SKM-1 treated with dmso at 0.1 percent for 144 hours (cell line): ENCODE results near the gene RDH11.
A peak's percentile ranks its signal among the peaks of the same experiment; 100 is the strongest.
"Not testable (repeated sequence)": the region's sequence is repeated elsewhere in the genome, so short reads cannot be mapped to it uniquely, and the experiment has no call there.

ENCODE experiments used
- DNase-seq: peaks from one replicate; lab custom pipeline; 2025; ENCODE audit not compliant: unreplicated experiment; lab: John Stamatoyannopoulos, UW

The RDH11 gene

DNA sequence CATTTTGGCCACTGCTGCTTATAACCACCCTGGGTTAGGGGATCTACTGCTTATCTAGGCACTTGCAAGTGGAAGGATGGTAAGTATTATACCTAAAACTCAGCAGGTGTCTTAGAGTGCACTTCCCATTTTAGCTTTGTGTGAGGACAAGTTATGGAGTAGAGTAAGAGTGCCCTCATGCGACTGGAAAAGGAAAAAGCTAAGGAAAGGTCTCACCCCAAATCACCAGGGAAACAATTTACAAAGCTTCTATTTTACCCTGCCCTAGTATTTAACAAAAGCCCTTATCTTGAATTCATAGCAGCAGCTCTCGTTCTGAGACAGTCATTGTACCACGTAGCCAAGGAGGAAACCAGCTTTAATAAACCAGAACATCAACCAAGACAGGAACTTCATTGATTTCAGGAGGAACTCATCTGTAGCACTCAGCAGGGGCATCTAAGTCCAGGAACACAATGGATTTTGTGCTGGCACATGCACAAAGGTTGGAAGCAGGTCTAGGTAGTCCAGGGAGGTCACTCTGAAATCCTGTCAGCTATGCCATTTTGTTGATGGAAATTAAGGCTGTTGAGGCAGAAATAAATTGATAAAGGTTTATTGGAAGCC lies 9.0 kb upstream of the RDH11 start:
- DNase-seq = peak; percentile 54

DNA sequence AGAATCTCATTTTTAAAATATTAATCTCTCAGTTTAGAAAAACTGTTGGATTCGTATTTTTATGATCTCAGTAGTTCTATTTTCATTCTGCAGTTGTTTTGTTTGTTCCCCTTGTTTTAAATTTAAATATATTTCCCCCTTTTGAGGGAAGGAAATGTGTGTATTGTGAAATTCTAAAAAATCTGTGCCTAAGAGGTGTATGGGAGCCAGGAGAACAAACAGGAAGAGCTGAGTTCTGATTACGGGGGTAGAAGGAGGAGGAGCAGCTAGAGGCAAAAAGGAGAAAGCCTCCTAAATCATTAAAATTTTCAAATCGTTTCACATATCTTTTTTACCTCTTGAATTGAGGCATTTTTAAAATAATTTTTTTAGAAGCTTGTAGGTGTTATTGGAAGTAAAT lies 8.4 kb upstream of the RDH11 start:
- DNase-seq = no peak

DNA sequence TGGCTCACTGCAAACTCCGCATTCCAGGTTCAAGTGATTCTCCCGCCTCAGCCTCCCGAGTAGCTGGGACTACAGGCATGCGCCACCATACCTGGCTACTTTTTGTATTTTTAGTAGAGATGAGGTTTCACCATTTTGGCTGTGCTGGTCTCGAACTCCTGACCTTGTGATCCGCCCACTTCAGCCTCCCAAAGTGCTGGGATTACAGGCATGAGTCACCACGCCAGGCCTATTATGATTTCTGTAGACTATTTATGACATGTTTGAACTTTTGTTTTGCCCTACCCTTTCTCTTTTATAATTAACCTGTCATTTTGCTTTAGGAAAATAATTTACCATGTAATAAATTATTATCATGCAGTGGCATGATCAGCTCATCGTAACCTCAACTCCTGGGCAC lies 5.9 kb upstream of the RDH11 start, which contains the start of gene RDH12:
Gene RDH12 (plus strand): TSS at position 395 of the 400 bp plus-strand sequence. CDS start 20,757 bp downstream, outside the sequence.
- not testable (repeated sequence) for DNase-seq

DNA sequence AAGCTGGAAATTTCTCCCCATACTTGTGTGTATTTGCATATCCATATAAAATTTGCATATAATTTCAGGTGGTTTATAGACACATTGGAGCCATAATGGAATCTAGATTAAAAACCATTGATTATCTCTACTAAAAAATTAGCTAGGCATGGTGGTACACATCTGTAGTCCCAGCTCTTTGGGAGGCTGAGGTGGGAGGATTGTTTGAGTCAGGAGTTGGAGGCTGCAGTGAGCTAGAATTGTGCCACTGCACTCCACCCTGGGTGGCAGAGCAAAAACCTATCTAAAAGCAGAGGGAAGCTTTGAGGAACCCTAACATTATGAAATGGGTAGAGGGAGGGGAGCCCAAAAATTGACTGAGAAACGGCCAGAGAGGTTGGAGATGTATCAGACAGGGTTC lies 2.6 kb upstream of the RDH11 start:
- DNase-seq = no peak

DNA sequence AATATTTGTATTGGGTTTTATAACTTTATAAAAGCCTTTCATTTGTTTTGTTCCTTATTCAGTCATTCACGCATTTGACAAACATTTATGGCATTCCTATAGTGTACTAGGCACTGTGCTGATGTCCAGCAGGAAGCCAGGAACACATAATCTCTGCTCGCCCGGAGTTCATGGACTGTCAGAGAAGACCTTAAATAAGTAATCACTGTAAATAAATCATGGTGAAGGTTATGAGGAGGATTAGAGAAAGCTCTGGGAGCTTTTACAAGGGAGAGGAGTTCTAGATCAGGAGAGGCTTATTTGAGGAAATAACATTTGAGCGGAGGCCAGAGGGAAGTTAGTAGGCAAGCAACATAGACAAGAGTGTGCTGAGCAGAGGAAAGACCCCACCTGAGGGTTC lies 1.4 kb upstream of the RDH11 start:
- no peak for DNase-seq

DNA sequence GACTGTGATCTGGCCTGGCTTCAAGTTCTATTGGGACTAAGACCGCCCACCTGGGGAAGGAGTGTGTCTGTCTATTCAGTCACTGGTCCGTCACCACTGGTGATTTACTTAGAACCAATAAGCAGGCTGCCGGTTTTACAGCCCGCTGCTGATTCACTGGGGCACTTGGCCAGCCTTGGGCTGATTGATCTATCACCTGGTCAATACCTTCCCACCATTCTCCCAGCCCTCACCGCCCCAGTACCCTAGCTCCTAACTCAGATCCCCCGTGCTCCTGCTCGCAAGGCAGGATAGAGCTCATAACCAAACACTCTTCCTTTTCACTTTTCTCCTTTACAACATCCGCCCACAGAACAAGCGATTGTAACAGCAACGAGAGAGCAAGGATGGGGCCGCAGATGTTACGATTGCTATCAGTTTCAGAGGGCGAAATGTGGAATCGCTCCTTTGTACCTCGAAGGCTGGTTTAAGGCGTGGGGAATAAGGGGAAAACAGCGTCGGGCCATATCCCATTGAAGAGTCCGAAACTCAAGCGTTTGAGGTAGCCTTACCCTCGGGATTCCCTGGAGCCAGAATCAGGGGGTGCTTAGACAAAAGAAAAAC lies 672 bp downstream of the RDH11 start:
- no peak for DNase-seq

DNA sequence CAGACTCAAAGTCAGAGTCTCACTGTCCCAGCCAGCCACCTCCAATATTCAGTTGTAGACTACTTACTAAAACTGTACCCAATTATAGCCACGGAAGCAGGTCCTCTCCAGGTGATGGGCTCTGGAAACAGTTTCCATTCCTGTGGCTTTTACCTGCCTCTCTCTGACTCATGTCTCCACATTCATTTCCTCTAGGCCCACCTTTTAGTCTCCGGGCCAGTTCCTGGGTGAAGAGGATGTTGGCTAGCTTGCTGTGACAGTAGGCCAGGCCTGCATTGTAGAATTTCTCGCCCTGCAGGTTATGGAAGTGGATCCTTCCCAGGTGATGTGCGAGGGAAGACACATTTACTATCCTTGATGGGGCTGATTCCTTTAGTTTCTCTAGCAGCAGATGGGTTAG lies 5.6 kb downstream of the RDH11 start:
- DNase-seq = no peak

DNA sequence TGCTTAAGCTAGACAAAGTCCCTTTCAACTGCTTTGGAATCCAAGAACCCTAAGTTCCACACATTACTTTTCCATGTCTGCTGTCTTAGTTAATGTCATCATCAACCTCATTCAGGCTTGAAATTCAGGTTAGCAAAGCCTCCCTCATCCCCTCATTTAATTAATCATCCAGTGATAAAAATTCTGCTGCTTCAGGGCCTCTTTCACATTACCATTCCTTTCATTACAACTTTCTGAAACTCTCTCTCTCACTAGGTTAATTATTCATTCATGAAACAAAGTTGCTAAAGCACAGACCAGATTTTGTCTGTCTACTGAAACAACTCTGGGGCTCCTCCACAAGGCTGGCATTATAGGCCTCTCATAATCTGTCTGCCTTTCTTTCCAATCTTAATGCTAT lies 11.7 kb downstream of the RDH11 start:
- DNase-seq = no peak

DNA sequence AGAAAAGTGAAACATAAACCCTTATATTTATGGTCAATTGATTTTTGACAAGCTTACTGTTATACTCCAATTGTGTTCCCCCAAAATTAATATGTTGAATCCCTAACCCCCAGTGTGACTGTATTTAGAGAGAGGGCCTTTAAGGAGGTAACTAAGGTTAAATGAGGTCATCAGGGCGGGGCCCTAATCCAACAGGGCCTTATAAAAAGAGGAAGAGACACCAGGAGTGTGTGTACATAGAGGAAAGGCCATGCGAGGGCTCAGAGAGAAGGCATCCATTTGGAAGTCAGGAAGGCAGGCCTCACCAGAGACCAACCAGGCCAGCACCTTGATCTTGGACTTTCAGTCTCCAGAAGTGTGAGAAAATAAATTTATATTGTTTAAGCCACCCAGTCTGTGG lies 14.6 kb downstream of the RDH11 start:
- DNase-seq = peak; percentile 47

DNA sequence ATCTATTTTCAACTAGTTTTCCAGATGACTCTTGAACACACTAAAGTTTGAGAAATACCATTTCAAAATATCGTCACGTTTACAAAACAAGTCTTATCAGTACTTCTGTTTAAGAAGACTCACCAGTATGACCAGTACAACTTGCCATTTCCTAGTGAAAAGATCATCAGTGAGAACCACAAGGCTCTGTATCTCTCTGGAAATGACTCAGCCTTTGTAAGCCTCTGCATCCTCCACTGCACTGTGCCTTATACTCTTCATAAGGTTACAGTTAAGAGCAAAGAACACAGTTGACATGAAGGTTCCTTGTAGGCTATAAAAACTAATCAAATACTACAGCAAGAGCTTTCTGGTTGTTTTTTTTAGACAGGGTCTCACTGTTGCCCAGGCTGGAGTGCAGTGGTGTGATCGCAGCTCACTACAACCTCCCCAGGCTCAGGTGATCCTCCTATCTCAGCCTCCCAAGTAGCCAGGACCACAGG lies 15.4 kb downstream of the RDH11 start:
- DNase-seq = peak; percentile 42

DNA sequence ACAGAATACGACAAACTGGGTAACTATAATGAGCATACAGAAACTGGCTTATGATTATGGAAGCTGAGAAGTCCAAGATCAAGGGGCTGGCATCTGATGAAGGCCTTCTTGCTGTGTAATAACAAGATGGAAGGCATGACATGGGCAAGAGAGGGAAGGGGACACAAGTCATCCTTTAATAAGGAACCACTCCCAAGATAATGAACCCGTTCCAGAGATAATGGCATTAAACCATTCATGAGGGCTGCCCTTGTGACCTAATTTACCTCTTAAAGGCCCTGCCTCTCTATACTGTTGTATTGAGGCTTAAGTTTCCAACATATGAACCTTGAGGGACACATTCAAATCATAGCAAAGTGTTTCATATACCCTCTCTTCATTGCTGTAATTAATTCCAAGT lies 16.6 kb downstream of the RDH11 start:
- DNase-seq = no peak

DNA sequence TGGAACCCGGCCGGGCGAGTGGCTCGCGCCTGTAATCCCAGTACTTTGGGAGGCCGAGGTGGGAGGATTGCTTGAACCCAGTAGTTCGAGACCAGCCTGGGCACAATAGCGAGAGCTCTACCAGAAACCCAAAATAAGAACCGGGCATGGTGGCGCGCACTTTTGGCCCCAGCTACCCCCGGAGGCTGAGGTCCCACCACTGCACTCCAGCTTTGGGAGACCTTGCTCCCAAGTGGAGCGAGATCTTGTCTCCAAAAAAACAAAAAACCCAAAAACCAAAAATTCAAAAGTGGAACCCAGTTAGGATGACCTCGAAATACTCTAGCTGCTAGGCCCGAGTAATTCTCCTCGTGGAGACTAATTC lies 20.4 kb downstream of the RDH11 start:
- no peak for DNase-seq

DNA sequence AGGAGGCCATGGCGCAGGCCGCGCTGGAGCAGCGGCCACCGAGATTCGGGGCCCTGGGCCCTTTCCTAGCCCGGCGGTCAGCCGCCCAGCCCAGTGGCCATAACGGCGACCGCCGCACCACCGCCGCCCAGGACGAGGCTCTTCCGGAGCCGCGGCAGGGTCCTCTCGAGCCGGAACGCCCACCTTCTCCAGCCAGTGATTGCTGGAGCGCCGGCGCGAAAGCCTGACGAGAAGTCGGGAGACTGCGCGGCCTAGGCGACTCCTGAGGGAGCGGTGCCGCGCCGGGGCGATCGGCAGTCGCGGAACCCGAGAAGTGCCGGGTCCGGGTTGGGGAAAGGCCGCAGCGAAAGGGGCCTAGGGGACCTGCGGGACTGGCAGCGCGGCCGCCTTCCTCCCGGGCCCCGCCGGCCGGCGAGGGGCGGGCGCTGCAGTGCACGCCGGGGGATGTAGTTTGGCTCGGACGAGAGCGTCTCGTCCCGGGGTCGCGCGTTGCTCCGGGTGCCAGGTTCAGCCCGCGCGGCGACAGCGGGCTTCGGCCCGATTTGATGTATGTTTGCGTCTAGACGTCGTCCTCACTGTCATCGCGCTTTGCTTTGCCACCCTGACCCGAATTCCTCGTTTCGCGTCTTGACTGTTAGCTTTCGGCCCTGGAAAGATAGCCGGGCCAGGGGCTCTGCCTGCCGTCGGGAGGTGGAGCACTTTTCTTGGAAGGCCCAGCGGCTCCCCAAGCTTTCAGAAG lies 20.9 kb downstream of the RDH11 start, which contains the start of gene VTI1B:
Gene VTI1B (minus strand): TSS at position 153 of the 739 bp plus-strand sequence. CDS start 143 bp downstream, at position 10.
- peak; percentile 47 for DNase-seq

DNA sequence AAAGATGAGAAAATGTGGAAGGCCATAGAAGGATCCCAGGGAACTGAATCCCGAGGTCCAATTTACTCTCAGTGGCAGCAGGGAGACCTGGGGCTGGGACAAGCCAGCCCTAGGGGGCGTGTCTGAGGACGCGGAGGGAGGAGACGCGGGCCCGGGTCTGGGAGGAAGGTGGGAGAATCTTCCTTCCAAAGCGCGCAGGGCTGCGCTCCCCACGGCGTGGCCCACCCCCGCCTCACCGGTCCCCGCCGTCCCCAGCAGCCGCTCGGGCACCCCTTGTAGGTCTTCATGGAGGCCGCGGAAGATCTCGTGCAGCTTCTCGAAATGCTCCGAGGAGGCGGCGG lies 21.5 kb downstream of the RDH11 start:
- no peak for DNase-seq

DNA sequence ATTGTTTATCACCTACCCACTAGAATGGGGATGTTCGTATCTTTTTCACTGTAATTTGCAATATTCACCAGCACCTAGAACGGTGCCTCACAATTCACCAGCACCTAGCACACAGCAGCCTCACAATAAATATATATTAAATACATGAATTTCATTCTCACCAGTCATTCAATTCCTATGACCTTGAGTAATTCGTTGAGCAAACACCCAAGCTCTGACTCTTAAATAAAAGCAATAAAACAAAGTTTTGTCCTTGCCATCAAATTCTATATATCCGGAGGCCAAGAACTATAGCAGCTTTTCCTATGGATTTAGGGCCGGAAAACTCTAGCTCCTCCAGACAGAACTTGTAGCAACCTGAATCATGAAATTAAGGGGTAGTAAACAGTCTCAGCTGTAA lies 22.1 kb downstream of the RDH11 start:
- no peak for DNase-seq

DNA sequence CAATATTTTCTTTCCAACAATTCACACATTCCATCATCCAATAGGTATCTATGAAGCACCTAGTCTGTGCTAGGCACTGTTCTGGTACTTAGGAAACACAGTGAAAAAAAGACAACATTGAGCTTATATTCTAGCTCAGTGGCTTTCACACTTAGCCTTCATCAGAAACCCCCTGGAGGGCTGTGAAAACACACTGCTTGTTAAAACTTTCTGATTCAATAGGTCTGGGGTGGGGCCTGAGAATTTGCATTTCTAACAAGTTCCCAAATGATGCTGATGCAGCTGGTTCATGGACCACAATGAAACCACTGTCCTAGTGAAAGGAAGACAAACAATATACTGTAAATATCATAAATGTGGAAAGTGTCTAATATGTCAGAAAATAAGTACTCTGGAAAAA lies 27.0 kb downstream of the RDH11 start:
- no peak for DNase-seq

DNA sequence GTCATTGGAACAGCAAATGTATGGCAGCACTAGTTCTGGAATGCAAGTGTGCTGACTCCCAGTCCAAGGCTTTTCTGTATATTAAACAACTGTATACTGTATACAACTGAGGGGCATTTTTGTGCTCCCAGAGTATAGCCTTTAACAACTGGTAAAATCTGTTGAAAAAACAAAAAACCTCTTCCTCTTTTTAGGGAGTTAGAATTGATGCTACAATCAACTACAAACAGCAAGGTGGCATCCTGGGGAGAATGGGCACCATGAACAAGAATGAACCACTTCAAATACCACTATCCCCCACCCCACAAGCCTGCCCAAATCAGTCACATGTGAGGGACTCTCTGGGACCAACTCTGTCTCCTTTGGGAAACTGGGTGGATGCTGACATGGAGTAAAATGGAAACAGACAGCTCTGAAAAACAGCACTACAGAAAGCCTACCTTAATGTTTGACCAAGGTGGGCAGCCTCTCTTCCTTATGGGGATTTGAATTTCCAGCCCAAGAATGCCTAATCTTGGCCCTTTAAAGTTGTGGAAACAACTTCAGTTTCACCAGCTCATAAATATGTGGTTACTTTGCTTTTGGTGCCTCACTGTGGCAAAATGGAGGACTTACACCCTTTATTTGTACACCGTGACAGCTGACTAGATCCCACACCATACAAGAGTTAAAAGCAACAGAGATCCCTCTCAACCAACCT lies 28.7 kb downstream of the RDH11 start:
- DNase-seq = no peak

DNA sequence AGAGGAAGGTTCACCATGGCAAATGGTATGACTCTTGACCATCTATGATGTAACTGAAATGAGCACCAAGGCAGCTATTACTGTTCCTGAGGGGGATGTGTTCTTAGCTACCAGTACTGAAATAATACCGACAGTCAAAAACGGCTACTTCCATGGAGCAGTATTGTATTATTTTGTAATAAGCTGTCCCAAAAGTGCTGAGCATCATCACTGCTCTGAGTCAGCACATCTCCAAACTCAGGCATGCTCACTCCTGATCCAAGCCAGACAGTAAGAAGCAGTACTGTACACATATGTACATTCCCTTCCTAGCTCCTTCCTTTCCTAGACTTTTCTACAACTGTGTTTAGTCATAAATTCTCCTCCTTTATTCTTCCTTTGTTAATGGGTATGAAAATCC lies 29.7 kb downstream of the RDH11 start:
- no peak for DNase-seq

DNA sequence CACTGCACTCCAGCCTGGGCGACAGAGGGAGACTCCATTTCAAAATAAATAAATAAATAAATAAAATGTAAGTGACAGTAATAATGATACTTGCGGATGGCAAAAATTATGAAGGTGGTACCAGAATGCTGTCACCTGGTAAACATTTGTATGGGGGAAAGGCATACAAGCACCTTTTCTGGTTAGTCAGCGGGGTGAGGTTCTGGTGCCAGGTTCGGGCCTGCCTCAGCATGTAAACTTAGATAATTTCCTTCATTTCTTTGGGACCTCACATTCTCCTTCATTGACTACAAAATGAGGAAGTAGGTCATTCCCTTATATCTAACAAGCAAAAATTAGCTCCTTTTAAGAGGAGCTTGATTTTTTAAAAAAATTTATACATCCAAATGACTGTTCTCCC lies 31.9 kb downstream of the RDH11 start:
- no peak for DNase-seq

DNA sequence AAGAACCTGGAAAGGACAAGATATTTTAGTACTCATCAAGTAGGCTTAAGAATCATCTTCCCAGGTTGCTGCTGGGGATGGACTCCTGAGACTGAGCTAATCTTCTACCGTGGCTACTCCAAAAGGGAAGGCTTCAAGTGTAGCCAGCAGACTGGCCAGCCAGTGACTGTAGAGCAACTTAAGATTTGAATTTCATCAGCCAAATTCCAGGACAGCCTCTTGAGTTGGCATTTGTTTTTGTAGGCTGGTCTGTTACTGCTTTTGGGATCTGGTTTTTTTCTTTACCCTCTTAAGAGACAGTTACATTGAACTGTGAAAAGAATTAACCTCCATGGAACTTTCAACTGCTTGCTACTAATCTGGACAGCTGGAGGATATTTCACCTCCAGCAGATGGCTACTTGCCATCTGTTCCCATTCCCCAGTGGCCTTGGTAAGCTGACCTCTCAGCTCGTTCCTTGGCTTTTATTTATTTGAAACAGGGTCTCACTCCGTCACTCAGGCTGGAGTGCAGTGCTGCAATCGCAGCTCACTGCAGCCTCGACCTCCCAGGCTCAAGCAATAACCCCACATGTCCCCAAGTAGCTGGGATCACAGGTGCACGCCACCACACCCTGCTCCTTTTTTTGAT lies 41.8 kb downstream of the RDH11 start:
- DNase-seq = no peak

DNA sequence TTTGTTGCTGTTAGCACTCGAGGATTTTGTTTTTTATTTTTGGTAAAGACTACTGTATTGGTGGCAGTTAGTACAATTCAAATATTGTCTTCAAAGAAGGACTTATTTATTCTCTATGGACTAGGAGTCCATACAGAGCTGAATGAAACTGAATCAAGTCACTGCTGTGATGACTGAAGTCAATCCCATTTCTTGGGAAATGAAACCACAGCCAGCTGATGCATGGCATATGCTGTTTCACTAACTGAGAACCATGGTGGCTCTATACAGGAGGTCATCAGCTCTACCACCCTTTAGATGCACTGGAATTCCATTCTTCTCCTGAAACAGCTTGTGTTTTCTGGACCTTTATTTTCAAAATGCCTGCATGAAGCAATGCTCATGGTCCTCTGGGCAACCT lies 43.4 kb downstream of the RDH11 start:
- DNase-seq = no peak
